ENCODE results near the gene TMEM151B.

The TMEM151B gene

DNA sequence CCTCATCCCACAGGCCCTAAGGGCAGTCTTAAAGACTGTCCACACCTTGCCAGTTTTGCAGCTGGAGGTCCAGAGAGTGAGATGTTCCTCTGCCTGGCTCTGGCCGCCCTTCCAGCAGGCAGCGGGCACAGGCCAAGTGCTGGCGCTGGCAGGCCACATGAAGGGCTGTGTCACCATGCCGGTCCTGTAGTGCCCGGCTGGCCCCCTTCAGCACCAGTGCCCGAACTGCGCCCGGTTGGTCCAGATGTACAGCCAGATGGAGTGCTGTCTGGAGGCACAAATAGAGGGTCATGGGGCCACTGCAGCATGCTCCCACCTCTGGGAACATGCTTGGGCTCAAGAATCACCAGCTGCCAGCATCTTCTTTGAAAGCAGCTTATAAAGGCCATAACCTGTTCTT is 8.7 kb upstream of the TMEM151B start:
- in situ Hi-C loops (cut with HindIII; ENCODE audit: low sequenced_read_pairs): no loop called here

DNA sequence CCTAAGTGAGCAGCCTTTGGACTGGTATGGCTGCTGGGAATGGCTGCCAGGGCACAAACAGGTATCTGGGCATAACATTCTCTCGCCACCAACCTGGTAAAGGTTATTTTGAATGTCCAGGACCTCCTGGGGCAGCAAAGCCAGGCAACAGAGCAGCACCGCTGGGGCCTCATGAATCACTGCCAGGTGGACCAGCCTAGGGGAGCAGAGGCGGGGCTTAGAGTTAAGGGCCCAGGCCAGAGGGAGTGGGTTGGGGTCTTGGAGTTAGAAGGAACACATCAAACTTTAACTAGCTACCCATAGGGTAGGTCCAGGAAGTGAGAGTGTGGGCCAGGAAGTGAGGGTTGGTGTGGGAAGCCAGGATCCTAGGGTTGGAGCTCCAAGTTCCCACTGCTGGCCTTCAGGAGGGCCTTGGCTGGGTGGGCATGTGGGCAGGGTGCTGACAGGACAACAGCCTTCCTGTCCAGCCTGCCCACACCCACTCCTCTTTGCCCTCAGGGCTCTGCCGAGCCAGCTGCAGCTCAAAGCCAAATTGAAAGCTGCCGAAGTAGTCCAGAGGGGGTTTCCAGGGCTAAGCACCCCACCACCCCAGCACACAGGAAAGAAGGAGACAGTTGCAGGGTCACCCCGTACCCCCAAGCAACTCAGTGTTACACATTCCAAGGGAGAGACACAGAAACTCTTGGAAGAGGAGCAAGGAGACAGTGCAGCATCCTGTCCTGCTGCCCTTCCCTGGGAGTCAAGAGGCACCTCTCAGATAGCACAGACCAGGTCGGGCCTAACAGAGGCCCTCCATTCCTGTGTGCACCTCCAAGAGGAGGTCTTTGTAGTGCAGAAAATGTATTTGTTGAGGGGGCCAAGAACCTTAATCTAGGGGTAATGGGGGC is 7.5 kb upstream of the TMEM151B start:
- in situ Hi-C loops (cut with HindIII; ENCODE audit: low sequenced_read_pairs): no loop called here

DNA sequence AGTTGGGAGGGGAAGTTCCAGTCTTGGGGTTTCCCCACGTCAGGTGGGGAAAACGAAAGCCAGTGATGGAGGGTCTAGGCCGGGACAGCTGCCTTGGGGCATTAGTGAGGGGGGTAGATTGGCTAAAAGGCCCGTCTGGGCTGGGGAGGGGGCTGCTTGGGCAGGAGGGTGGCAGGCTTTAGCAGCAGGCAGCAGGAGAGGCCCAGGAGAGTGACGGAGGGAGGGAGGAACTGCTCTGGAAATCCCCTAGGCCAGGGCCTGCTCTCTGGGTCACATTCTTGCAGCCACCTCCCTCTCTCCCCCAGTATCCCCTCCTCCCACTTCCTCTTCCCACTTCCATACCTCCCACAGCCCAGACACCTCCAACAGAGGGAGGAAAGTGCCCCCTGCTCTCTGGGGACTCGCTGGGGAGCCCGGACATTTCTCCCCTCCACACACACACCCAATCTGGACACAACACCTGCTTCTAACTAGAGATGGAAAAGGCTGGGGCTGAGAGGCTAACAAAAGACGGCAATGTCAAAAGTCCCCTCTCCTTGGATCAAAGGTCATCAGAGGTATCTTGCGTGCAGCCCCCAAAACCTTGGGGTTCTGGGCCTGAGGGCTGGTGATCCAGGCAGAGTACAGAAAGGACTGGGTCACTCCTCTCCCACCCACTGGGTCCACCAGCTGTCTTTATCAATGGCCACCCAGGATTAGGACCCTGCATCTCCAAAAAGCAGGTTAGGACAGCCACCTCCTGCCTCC is 6.7 kb upstream of the TMEM151B start:
- in situ Hi-C loops (cut with HindIII; ENCODE audit: low sequenced_read_pairs): no loop called here

DNA sequence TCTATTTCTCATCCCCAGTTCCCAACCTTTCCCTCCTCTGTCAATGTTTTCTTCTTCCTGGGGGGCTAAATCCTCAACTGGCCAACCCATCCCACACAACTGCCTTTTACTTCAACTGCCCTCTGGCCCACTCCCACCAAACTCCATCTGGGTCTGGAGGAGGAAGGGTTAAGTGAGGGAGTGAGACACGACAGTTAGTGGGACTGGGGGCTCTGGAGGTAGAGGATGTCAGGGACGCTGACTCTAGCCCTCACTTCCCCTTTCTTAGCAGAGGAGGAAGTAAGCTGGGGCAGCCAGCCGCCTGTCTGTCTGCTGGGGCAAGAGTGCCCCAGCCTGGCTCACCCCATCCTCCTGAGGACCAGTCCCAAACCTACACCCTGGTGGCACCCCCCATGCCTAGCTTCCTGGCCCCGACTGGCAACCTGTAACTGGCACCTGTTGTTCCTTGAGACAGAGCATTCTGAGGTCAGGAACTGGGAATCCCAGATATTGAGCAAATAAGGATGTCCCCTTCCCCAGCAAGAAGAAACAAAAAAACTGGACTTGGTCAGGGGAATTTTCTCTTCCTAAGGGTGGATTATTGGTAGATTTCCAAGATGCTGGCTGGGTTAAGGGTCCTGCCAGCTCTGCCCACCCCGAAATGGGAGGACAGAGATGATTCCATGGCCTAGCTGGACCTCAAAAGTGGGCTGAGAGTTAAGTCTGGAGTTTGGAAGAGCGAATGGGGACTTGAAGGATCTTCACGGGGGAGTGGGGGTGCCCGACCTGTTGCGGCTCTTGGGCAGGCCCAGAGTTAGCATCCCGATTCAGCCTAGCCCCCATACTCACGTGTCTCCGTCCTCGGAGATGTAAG is 5.9 kb upstream of the TMEM151B start:
- in situ Hi-C loops (cut with HindIII; ENCODE audit: low sequenced_read_pairs): no loop called here

- in situ Hi-C loops (cut with HindIII; ENCODE audit: low sequenced_read_pairs): no loop called here
Measured at GRCh38 chr6:44265007-44265721, 5.1 kb upstream of the TMEM151B start, which contains the start of gene NFKBIE. Gene NFKBIE, minus strand, starts transcription at chr6:44265551. Its CDS starts 205 bp downstream, at chr6:44265346.

DNA sequence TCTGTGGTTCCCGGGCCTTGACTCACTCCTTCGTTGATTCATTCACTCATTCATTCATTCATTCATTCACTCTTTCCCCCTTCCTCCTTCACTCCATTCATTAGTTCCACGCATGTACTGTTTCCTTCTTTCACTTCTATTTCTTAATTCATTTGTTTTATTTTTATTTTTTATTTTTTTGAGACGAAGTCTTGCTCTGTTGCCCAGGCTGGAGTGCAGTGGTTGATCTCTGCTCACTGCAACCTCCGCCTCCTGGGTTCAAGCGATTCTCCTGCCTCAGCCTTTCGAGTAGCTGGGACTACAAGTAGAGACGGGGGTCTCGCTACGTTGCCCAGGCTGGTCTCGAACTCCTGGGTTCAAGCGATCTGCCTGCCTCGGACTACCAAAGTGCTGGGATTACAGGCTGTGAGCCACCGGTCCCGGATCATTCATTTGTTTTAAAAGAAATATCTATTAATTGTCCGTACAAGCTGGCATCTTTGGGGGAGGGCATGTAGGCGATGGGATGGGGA is 4.5 kb upstream of the TMEM151B start:
- in situ Hi-C loops (cut with HindIII; ENCODE audit: low sequenced_read_pairs): no loop called here

- in situ Hi-C loops (cut with HindIII; ENCODE audit: low sequenced_read_pairs): no loop called here
Measured at GRCh38 chr6:44266347-44266746, 3.9 kb upstream of the TMEM151B start.

GRCh38 chr6:44267252-44267651 is 3.0 kb upstream of the TMEM151B start:
- in situ Hi-C loops (cut with HindIII; ENCODE audit: low sequenced_read_pairs): no loop called here

- in situ Hi-C loops (cut with HindIII; ENCODE audit: low sequenced_read_pairs): no loop called here
Measured at GRCh38 chr6:44268095-44268628, 2.1 kb upstream of the TMEM151B start.

DNA sequence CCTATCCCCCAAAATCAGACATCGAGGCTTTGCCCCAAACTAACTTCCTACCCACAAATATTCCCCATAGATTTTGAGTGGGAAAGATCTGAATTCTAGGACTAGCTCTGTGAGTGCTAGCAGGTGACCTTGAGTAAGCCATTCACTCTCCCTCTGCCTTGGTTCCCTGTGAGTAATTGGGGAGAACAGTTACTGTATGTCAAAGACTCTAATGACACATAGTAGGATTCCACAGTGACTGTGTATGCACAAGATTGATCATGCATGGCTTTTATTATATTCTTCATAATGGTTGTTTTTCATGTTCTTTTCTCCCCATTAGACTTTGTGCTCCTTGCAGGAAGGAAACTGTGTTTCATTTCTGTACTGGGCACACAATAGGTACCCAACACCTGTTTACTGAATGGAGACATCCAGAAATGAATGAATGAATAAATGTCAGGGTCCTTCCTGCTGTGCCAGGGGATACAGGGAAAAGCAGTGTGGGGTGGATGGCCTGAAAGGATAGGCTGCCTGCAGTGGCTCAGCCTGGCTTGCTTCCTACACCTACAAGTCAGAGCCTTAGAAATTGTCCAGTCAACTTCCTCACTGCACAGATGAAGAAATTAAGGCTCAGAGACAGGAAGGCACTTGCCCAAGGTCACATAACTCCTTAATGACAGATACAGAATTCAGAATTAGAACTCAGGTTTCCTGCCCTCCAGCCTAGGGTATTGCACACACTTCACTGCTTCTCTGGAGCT is 901 bp upstream of the TMEM151B start:
- in situ Hi-C loops (cut with HindIII; ENCODE audit: low sequenced_read_pairs): no loop called here

DNA sequence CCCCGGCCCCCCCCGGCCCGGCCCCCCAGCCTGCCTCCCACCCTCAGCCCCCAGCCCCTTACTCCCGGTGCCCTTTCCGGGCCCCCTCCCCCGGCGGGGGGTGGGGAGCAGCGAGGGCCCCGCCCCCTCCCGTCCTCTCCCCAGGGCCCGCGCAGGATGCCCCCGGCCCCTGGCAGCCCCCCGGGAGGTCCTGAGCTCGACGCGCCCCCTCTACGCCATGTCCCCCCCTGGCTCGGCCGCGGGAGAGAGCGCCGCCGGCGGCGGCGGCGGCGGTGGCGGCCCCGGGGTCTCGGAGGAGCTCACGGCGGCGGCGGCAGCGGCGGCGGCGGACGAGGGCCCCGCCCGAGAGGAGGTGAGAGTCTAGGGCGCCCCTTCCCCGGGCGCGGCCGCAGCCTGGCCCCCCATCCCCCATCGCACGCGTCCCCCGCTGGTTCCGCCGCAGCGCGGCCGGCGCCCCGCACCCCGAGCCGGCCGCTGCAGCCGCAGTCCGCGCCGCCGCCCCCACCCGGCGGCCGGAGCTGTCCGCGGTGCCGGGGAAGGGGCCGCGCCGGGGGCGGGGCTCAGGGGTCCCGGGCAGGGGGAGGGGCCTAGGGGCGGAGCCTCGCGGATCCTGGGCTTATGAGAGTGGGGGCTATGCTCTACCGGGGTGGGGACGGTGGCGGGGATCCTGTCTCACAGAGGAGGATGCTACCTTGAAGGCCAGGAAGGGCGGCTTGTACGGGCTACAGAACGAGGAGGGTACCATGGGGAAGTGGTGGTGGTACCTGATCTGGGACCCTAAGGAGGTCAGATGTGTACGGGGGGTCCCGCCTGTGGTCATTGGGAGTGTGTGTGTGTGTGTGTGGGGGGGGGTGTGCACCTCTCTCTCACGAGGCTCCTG is 516 bp downstream of the TMEM151B start:
- in situ Hi-C loops (cut with HindIII; ENCODE audit: low sequenced_read_pairs): no loop called here

GRCh38 chr6:44271406-44271723 is 1.1 kb downstream of the TMEM151B start:
- in situ Hi-C loops (cut with HindIII; ENCODE audit: low sequenced_read_pairs): no loop called here

GRCh38 chr6:44271914-44272313 is 1.7 kb downstream of the TMEM151B start:
- in situ Hi-C loops (cut with HindIII; ENCODE audit: low sequenced_read_pairs): no loop called here

DNA sequence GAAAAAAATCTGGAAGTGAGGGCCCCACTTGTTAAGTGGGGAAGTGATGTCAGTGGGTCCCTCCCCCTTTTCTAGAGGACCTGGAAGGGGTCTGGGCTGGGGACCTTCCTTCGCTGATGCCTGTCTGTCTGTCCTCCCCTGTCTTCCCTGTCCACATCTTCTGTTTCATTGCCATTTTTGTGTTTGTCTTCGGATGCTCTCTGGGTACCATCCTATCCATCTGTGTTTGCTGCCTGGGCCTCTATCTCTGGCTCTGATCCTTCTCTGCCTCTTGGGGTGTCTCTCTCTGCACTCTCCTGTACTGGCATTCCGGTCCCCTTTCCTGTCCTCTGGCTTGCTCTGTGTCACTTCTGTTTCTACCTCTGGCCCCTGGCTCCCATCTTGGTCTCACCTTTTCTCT is 2.3 kb downstream of the TMEM151B start:
- in situ Hi-C loops (cut with HindIII; ENCODE audit: low sequenced_read_pairs): no loop called here

GRCh38 chr6:44272999-44273566 is 2.8 kb downstream of the TMEM151B start:
- in situ Hi-C loops (cut with HindIII; ENCODE audit: low sequenced_read_pairs): no loop called here

GRCh38 chr6:44273617-44274016 is 3.4 kb downstream of the TMEM151B start:
- in situ Hi-C loops (cut with HindIII; ENCODE audit: low sequenced_read_pairs): no loop called here

DNA sequence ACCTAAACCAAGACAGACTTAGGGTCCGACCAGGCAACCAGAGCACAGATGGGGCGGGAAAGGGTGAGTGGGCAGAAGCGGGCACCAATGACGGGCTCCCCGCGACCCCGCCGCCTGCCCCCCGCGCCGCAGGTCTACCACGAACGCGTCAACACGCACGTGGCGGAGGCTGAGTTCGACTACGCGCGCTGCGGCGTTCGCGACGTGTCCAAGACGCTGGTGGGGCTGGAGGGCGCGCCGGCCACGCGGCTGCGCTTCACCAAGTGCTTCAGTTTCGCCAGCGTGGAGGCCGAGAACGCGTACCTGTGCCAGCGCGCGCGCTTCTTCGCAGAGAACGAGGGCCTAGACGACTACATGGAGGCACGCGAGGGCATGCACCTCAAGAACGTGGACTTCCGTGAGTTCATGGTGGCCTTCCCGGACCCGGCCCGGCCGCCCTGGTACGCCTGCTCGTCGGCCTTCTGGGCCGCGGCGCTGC is 5.1 kb downstream of the TMEM151B start:
- in situ Hi-C loops (cut with HindIII; ENCODE audit: low sequenced_read_pairs): no loop called here

Measured in DLD1 (cell line).